MM.1S (cell line): ENCODE results near the gene IPMK.

Source experiments
- EZH2 ChIP-seq: fragments of 300-600 bp; sonication (generic); optimal IDR thresholded peaks from 2 replicates; pipeline ENCODE3; 2017; ENCODE audit warnings: low read depth, mild to moderate bottlenecking, antibody characterized with exemption, low read length, mixed read lengths
- EZH2phosphoT487 ChIP-seq: fragments of 300-600 bp; sonication (generic); IDR thresholded peaks from 2 replicates; pipeline ENCODE4 v1.6.1; 2018; ENCODE audit warnings: antibody characterized with exemption, low read length
- TF ChIP-seq, protein P1 (sequence below): fragments of 300-600 bp; sonication (generic); IDR thresholded peaks from 2 replicates; pipeline ENCODE4 v1.5.1; 2016; ENCODE audit warnings: antibody characterized with exemption, low read length, mixed read lengths

DNA sequence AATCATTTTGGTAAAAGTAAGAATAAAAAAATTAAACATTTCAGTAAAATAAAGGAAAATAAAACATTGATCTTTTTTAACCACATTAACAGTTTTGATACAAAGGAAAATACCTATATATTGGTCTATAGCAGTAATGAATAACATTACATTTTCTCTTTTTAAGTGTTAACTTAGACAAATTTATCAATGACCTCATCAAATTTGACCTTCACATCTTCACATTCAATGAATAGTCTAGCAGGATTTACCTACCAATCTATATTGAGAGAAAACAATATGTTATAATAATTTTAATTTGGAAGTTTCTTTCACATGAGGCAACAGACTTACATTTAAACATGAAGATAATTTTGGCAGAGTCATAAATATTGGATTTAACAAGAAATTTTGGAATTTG lies 49.2 kb upstream of the IPMK start:
- TF ChIP-seq EZH2 (no peak), EZH2phosphoT487 (no peak)
- TF ChIP-seq, protein P1, sequence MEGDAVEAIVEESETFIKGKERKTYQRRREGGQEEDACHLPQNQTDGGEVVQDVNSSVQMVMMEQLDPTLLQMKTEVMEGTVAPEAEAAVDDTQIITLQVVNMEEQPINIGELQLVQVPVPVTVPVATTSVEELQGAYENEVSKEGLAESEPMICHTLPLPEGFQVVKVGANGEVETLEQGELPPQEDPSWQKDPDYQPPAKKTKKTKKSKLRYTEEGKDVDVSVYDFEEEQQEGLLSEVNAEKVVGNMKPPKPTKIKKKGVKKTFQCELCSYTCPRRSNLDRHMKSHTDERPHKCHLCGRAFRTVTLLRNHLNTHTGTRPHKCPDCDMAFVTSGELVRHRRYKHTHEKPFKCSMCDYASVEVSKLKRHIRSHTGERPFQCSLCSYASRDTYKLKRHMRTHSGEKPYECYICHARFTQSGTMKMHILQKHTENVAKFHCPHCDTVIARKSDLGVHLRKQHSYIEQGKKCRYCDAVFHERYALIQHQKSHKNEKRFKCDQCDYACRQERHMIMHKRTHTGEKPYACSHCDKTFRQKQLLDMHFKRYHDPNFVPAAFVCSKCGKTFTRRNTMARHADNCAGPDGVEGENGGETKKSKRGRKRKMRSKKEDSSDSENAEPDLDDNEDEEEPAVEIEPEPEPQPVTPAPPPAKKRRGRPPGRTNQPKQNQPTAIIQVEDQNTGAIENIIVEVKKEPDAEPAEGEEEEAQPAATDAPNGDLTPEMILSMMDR: no peak
